HUDEP-2 (cell line): ENCODE results near the gene PTPRG.

ENCODE experiments used
- DNase-seq, 76 experiments: peaks; one replicate each; lab custom pipeline; 2025; ENCODE audit not compliant: unreplicated experiment in 76 of 76; lab: John Stamatoyannopoulos, UW

The PTPRG gene

GRCh38 chr3:62187022-62187431 lies 625.7 kb downstream of the PTPRG start:
- peak in 1 of 76 experiments; percentile 0 for DNase-seq

GRCh38 chr3:62188681-62189375 lies 627.5 kb downstream of the PTPRG start:
- DNase-seq: peak in 49 of 76 experiments; percentile 1 to 58 (median 18)

GRCh38 chr3:62189376-62189698 lies 628.0 kb downstream of the PTPRG start:
- no peak for DNase-seq

GRCh38 chr3:62192891-62193290 lies 631.5 kb downstream of the PTPRG start:
- DNase-seq: no peak

GRCh38 chr3:62193586-62194345 lies 632.4 kb downstream of the PTPRG start:
- DNase-seq: no peak

- no peak for DNase-seq
Measured at GRCh38 chr3:62197350-62198012, 636.1 kb downstream of the PTPRG start.

GRCh38 chr3:62199126-62199525 lies 637.8 kb downstream of the PTPRG start:
- no peak for DNase-seq

- DNase-seq: peak in 4 of 76 experiments; percentile 2 to 20 (median 8)
Measured at GRCh38 chr3:62201438-62202035, 640.2 kb downstream of the PTPRG start.

GRCh38 chr3:62203152-62203551 lies 641.8 kb downstream of the PTPRG start:
- DNase-seq: no peak

GRCh38 chr3:62203561-62203960 lies 642.2 kb downstream of the PTPRG start:
- no peak for DNase-seq

- DNase-seq: no peak
Measured at GRCh38 chr3:62207197-62207596, 645.8 kb downstream of the PTPRG start.

GRCh38 chr3:62208385-62208784 lies 647.0 kb downstream of the PTPRG start:
- DNase-seq: no peak

GRCh38 chr3:62209101-62209500 lies 647.7 kb downstream of the PTPRG start:
- no peak for DNase-seq

GRCh38 chr3:62210011-62210410 lies 648.6 kb downstream of the PTPRG start:
- no peak for DNase-seq

- DNase-seq: no peak
Measured at GRCh38 chr3:62211675-62212429, 650.5 kb downstream of the PTPRG start.

- no peak for DNase-seq
Measured at GRCh38 chr3:62214850-62215249, 653.5 kb downstream of the PTPRG start.

GRCh38 chr3:62220616-62221015 lies 659.2 kb downstream of the PTPRG start:
- DNase-seq: no peak

GRCh38 chr3:62225051-62225450 lies 663.7 kb downstream of the PTPRG start:
- DNase-seq: no peak

- DNase-seq: no peak
Measured at GRCh38 chr3:62226601-62227339, 665.4 kb downstream of the PTPRG start.

- DNase-seq: no peak
Measured at GRCh38 chr3:62228467-62228866, 667.1 kb downstream of the PTPRG start.
